ENCODE data around the gene BEX4. TPM values are rescaled to one million over a fixed set of nuclear protein-coding genes. Genes with fewer than 3 reads are reported as not detected.

Gene BEX4, protein sequence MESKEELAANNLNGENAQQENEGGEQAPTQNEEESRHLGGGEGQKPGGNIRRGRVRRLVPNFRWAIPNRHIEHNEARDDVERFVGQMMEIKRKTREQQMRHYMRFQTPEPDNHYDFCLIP
- total RNA-seq = 20.3 and 21.2 TPM in 2 replicates

DNA sequence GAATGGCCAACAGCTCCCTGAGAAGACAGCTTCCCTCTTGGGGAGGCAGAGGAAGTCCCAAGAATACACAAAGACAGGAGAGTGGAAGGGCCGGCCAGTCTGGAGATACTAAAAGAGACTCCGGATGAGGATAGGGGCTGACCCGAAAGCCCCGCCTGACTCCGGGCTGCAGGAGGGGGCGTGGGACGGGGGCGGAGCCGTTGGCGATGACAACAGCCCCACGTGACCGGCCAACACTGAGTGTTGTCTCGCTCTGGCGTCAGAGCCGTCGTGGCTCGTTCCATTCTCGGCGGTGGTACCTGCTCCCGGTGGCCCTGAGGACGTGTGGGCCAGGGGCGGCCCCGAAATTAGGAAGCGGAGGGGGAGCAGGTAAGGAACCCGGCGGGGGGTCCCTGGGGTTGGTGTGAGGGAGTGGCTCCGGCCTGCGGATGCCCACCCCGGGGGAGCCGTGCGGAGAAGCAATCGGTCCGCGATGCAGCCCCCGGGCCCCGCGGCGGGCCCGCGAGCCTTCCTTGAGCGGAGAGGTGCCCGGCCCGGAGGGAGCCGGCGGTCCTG lies at the start of gene BEX4:
Gene BEX4 (plus strand): TSS at position 239 of the 555 bp plus-strand sequence. CDS start 1,046 bp downstream, outside the sequence.

GRCh38 chrX:103254921-103255493 lies 40.1 kb downstream of the BEX4 start, which contains the start of gene TCEAL8:
TCEAL8 (minus strand) TSS chrX:103255155; CDS start chrX:103253979, 1,176 bp downstream.

Other genes starting within 250 kb of the BEX4 start
- 0.96 and 13.6 TPM in 2 replicates for gene BEX1, start 150.9 kb upstream of the BEX4 start, total RNA-seq
- gene NXF3, start 122.0 kb upstream of the BEX4 start, total RNA-seq = not detected in 2 replicates
- 94.8 and 97.3 TPM in 2 replicates for gene TCEAL8, start 40.0 kb downstream of the BEX4 start, total RNA-seq
- gene TCEAL5, start 61.6 kb downstream of the BEX4 start, total RNA-seq = not detected in 2 replicates
- gene BEX2, start 95.9 kb downstream of the BEX4 start, total RNA-seq = 1.6 TPM in 1 of 2 replicates, not detected in the other
- gene TCEAL7, start 115.1 kb downstream of the BEX4 start, total RNA-seq = 30.5 and 43.8 TPM in 2 replicates
- gene TCEAL9, start 141.4 kb downstream of the BEX4 start, total RNA-seq = 90.5 and 93.3 TPM in 2 replicates
- gene BEX3, start 161.4 kb downstream of the BEX4 start, total RNA-seq = 287 and 308 TPM in 2 replicates

Data from epithelial cell of alveolus of lung (primary cell).